GM19193 (cell line): Measurements from ENCODE around the gene MSTN.

Experiments
- POLR2A ChIP-seq: IDR thresholded peaks from 4 replicates; pipeline ENCODE4 v1.6.1; 2011; ENCODE audit not compliant: insufficient read depth, insufficient read length; ENCODE audit errors: extremely low read depth

Gene MSTN

GRCh38 chr2:190062601-190063000 is at the start of gene MSTN:
Gene MSTN, minus strand, starts transcription at chr2:190062729. Its CDS starts 133 bp downstream, at chr2:190062596.
- TF ChIP-seq POLR2A = no peak

DNA sequence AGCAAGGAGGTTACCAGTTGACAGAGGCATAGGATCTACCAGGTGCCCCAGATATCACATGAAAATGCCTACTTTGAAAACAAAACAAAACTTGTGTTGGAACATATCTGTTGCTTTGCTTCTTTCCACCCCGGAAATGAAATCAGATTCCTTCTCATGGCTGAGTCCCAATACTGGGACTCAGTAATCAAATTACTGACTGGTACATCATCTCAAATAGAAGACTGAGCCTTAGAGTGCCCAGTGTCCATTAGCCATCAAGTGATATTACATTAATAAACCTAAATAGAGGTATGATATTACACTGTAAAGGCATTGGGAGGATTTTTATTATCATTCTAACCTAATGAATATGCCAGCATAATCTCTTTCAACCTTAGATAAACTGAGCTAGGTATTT is 48.6 kb upstream of the MSTN start:
- no peak for TF ChIP-seq POLR2A

- no peak for TF ChIP-seq POLR2A
These were observed 48.2 kb upstream of the MSTN start for GRCh38 chr2:190110699-190111098.

DNA sequence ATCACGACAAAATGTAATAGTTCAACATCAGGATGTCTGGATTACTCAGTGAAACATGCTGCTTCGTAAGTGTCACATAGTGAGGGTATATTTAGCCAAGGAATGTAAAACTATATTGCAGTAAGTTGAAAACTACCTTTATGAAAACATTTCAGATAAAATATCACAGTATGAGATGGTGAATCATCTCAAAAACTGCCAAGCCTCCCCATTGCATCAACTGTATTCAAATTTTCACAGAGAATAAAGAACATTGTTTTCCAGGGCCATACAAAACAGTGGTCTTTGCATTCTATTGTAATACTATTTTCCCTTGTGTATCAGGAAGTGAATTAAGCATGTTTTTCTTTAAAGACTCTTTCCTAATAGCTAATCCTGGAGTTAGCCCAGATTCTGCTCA is 47.6 kb upstream of the MSTN start:
- TF ChIP-seq POLR2A = no peak

GRCh38 chr2:190107409-190107808 is 44.9 kb upstream of the MSTN start:
- no peak for TF ChIP-seq POLR2A

GRCh38 chr2:190106783-190107182 is 44.3 kb upstream of the MSTN start:
- TF ChIP-seq POLR2A = no peak

DNA sequence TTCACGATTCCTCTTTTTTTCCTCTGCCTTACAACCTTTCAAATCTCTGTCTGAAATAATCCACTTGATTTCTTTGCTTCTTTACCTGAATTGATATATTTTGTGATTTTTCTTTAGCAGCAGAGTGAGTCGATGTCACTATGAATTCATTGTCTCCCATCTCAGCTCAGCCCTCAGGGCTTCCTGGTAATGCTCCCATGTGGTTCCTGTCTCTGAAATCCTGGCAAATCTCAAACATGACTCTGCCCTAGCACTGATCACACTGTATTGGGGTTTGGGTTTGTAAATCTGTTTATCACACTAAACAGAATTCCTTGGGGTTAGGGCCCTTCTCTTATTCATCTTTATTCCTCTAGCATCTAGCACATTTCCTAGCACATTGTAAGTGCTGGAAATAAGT is 43.0 kb upstream of the MSTN start:
- no peak for TF ChIP-seq POLR2A

GRCh38 chr2:190103144-190103543 is 40.6 kb upstream of the MSTN start:
- no peak for TF ChIP-seq POLR2A

GRCh38 chr2:190099890-190100697 is 37.6 kb upstream of the MSTN start:
- no peak for TF ChIP-seq POLR2A

DNA sequence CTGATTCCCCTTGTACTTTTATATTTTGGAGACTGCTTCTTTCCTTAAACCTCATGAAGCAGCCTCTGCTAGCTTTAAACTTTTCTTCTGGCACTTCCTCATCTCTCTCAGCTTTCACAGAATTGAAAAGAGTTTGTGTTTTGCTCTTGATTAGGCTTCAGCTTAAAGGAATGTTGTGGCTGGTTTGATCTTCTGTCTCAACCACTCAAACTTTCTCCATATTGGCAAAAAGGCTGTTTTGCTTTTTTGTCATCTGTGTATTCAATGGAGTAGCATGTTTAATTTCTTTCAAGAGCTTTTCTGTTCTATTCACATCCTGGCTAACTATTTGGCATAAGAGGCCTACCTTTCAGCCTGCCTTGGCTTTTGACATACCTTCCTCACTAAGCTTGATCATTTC is 36.3 kb upstream of the MSTN start:
- no peak for TF ChIP-seq POLR2A

DNA sequence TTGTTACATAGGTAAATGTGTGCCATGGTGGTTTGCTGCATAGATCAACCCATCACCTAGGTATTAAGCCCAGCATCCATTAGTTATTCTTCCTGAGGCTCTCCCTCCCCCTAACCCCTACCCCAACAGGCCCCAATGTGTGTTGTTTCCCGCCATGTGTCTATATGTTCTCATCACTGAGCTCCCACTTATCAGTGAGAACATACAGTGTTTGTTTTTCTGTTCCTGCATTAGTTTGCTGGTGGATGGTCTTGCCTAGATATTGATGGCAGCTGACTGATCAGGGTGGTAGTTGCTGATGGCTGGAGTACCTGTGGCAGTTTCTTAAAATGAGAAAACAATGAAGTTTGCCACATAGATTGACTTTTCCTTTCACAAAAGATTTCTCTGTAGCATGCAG is 34.6 kb upstream of the MSTN start:
- no peak for TF ChIP-seq POLR2A

- TF ChIP-seq POLR2A = no peak
These were observed 31.9 kb upstream of the MSTN start for GRCh38 chr2:190094316-190094871.

- no peak for TF ChIP-seq POLR2A
These were observed 31.3 kb upstream of the MSTN start for GRCh38 chr2:190093793-190094192.

DNA sequence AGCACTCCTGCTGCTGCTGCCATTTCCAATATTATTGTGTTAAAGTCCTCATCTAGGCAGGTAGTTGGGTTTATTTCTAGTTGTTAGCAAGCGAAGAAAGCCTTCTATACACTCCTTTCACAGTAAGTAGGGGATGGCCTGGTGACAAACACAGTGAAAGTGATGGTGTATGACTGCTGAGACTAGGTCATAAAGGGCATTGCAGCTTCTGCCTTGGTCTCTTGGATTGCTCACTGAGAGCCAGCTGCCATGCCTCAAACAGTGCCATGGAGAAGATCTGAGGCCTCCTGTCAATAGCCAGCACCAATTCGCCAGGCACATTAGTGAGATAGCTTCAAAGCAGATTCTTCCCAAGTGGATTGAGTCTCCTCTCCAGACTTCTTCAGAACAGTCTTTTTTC is 27.6 kb upstream of the MSTN start:
- no peak for TF ChIP-seq POLR2A

GRCh38 chr2:190088917-190089316 is 26.4 kb upstream of the MSTN start:
- TF ChIP-seq POLR2A = no peak

DNA sequence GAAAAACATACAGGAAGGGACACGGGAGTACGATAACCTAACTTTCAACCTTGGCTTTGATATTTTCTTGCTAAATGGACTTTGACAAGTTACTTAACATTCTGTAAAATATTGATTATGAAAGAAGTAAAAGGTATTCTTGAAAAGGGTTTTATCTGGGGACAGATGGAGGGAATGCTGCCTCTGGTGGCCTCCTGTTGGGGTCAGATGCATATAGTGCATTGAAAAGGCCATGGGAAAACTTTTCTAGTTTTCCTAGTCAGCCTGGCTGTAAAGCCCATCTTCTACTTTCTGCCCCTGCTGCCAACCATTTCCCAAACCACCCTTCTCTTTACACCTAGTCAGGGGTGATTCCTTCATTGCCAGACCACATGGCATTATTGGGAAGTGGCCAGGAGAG is 22.2 kb upstream of the MSTN start:
- TF ChIP-seq POLR2A = no peak
